ENCODE measurements around the gene PUM2. TPM values are rescaled to one million over a fixed set of nuclear protein-coding genes. Genes with fewer than 3 reads are reported as not detected.
"Not testable (repeated sequence)": the region's sequence is repeated elsewhere in the genome, so short reads cannot be mapped to it uniquely, and the experiment has no call there.

The PUM2 gene
- total RNA-seq, 1 donor from 2014 or later: 112 TPM

- peak; percentile 45 for TF ChIP-seq CTCF (IDR thresholded peaks at IDR 0.05)
- Histone ChIP-seq H3K9me3 (no peaks in the 10 kb centered on the region), H3K36me3 (peaks cover 6% of the 10 kb centered on the region), H3K27ac (no peak overlapping the region), H3K27me3 (ENCODE audit: low read depth) (peaks cover 4% of the 10 kb centered on the region), H3K4me1 (no peaks in the 10 kb centered on the region), H3K4me3 (no peak overlapping the region)
- DNase-seq (no peak), ATAC-seq (peak; percentile 63 to 64)
- intact Hi-C loops (cut with DNase I): no loop called here
These were observed 108.5 kb downstream of the PUM2 start for GRCh38 chr2:20241973-20242726.

- H3K36me3 ChIP-seq; H3K27me3 ChIP-seq (ENCODE audit: low read depth); intact Hi-C loops (cut with DNase I); DNase-seq; ATAC-seq; H3K4me1 ChIP-seq; H3K4me3 ChIP-seq; H3K9me3 ChIP-seq; H3K27ac ChIP-seq: not testable (repeated sequence)
These were observed 110.4 kb downstream of the PUM2 start for GRCh38 chr2:20240291-20240690.

- intact Hi-C loops (cut with DNase I): no loop called here
- TF ChIP-seq CTCF (IDR thresholded peaks at IDR 0.05): no peak
- ATAC-seq (no peak), DNase-seq (no peak)
- no peaks in the 10 kb centered on the region for H3K36me3 ChIP-seq
- no peak overlapping the region for H3K27ac ChIP-seq
- no peaks in the 10 kb centered on the region for H3K4me1 ChIP-seq
- H3K4me3 ChIP-seq: no peak overlapping the region
- no peaks in the 10 kb centered on the region for H3K9me3 ChIP-seq
- H3K27me3 ChIP-seq (ENCODE audit: low read depth): peaks cover 4% of the 10 kb centered on the region
These were observed 114.1 kb downstream of the PUM2 start for GRCh38 chr2:20236496-20236895.

- H3K4me3 ChIP-seq: no peak overlapping the region
- no peaks in the 10 kb centered on the region for H3K36me3 ChIP-seq
- no peak for DNase-seq
- H3K4me1 ChIP-seq: no peaks in the 10 kb centered on the region
- intact Hi-C loops (cut with DNase I): no loop called here
- no peak for TF ChIP-seq CTCF (IDR thresholded peaks at IDR 0.05)
- H3K27ac ChIP-seq: no peak overlapping the region
- H3K27me3 ChIP-seq (ENCODE audit: low read depth): peaks cover 4% of the 10 kb centered on the region
- no peaks in the 10 kb centered on the region for H3K9me3 ChIP-seq
- peak; percentile 72 to 77 for ATAC-seq
These were observed 114.9 kb downstream of the PUM2 start for GRCh38 chr2:20235655-20236305.

- H3K36me3 ChIP-seq; H3K4me1 ChIP-seq; DNase-seq; H3K4me3 ChIP-seq; H3K9me3 ChIP-seq; ATAC-seq; H3K27ac ChIP-seq; H3K27me3 ChIP-seq (ENCODE audit: low read depth); intact Hi-C loops (cut with DNase I): not testable (repeated sequence)
These were observed 116.0 kb downstream of the PUM2 start for GRCh38 chr2:20234597-20234996.

GRCh38 chr2:20232837-20233207 is 117.8 kb downstream of the PUM2 start:
- no peak for DNase-seq
- TF ChIP-seq CTCF (IDR thresholded peaks at IDR 0.05): no peak
- H3K36me3 ChIP-seq: no peaks in the 10 kb centered on the region
- intact Hi-C loops (cut with DNase I): no loop called here
- no peaks in the 10 kb centered on the region for H3K9me3 ChIP-seq
- no peak overlapping the region for H3K4me3 ChIP-seq
- H3K4me1 ChIP-seq: no peaks in the 10 kb centered on the region
- H3K27ac ChIP-seq: peak overlapping the region; percentile 61
- H3K27me3 ChIP-seq (ENCODE audit: low read depth): no peaks in the 10 kb centered on the region
- peak; percentile 63 to 77 for ATAC-seq

Measured in lower lobe of right lung (tissue), 2 donors.